ENCODE results near the gene HIC1.
"Not testable (repeated sequence)": the region's sequence is repeated elsewhere in the genome, so short reads cannot be mapped to it uniquely, and the experiment has no call there.

Gene HIC1, protein sequence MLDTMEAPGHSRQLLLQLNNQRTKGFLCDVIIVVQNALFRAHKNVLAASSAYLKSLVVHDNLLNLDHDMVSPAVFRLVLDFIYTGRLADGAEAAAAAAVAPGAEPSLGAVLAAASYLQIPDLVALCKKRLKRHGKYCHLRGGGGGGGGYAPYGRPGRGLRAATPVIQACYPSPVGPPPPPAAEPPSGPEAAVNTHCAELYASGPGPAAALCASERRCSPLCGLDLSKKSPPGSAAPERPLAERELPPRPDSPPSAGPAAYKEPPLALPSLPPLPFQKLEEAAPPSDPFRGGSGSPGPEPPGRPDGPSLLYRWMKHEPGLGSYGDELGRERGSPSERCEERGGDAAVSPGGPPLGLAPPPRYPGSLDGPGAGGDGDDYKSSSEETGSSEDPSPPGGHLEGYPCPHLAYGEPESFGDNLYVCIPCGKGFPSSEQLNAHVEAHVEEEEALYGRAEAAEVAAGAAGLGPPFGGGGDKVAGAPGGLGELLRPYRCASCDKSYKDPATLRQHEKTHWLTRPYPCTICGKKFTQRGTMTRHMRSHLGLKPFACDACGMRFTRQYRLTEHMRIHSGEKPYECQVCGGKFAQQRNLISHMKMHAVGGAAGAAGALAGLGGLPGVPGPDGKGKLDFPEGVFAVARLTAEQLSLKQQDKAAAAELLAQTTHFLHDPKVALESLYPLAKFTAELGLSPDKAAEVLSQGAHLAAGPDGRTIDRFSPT

DNA sequence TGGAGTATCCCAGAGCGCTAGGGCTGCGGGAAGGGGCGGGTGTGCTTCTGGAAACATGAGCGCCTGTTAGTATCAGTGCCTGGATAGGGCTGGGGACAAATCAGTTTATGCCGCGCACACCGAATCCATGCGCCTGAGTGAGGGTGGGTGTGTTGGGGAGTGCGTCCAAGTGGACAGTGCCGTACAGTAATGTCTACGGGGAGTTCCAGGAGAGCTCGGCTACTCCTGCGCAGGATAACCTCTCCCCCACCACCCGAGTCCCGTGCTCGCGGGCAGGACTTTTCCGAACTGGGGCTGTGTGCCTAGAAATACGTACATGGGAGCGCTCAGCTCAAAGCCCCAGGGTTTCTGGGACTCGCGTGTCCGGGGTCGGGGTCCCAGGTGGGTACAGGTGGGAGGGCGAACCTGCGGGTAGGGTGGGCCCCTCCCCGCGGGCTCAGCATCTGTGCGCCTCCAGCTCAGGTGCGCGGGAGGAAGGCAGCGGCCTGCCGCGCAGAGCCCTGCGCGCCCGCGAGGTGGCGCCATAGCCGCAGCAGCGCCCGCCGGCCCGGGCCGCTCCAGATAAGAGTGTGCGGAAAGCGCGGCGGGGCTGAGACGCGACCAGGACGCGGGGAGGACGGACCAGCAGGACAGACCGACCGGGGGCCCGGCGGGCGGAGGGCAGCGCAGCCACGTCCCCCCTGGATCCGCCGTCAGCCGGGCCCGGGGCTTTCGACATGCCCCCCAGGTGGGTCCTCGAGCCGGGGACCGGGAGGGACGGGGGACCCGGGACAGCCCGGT lies at the start of gene HIC1:
HIC1 (plus strand) TSS at position 592 of the 780 bp plus-strand sequence. CDS start 1,588 bp downstream, outside the sequence.
- peak; percentile 84 for DNase-seq

- no peak for DNase-seq
Observed at GRCh38 chr17:2008332-2009126, 46.4 kb upstream of the HIC1 start.

GRCh38 chr17:2009737-2010136 lies 45.2 kb upstream of the HIC1 start:
- no peak for DNase-seq

GRCh38 chr17:2011411-2012371 lies 43.2 kb upstream of the HIC1 start:
- DNase-seq = no peak

GRCh38 chr17:2012499-2012898 lies 42.4 kb upstream of the HIC1 start:
- no peak for DNase-seq

DNA sequence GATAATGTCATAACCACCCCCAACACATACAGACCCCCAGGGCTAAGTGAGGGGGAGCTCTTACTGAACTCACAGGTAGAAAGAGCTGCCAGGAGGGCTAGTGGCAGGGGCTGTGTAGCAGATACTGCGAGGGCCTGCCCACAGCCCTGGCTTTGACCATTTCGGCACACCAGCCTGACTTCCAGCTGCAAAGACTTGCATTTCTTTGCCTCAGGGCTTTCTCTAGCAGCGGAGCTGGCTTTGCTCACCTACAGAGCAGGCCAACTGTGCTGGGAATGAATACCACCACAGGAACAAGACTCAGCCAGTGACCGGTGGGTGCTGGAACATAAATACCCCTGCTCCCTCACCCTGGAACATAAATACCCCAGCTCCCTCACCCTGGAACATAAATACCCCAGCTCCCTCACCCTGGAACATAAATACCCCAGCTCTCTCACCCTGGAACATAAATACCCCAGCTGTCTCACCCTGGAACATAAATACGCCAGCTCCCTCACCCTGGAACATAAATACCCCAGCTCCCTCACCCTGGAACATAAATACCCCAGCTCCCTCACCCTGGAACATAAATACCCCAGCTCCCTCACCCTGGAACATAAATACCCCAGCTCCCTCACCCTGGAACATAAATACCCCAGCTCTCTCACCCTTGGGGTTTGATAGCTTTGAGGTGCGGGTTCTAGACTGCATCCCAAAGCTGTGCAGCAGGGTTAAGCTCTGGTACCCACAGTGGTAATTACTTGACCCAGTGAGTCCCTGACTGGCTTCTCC lies 41.5 kb upstream of the HIC1 start:
- not testable (repeated sequence) for DNase-seq

DNA sequence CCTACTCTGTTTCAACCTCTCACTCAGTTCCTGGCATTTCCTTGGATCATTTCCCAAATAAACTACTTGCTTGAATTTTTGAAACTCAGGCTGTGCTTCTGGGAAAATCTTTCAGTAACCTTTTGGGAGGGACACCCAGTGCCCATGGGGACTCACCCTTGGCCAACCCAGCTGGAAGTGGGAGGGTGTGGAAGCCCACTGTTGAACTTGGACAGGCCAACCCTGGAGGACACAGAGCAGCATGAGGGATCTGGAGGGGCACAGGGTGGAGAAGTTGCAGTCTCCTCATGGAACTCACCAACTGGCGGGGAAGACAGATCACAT lies 40.9 kb upstream of the HIC1 start:
- no peak for DNase-seq

DNA sequence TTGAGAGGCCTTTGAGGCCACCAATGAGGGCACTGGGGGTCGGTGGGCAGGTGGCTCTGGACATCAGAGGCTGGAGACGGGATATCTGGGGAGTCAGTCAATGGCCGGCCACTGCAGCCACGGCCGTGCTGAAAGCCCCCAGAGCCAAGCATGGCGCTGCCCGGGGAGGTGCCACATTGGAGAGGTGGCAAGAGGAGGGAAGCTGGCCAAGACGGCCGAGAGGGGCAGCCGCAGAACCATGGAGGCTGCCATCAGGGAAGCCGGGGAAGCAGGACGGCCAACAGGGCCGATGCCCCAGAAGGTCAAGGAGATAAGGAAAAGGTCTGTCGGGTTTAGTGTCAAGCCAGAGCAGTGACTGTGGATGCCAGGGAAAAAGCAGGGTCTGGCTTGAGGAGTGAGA lies 39.6 kb upstream of the HIC1 start:
- no peak for DNase-seq

DNA sequence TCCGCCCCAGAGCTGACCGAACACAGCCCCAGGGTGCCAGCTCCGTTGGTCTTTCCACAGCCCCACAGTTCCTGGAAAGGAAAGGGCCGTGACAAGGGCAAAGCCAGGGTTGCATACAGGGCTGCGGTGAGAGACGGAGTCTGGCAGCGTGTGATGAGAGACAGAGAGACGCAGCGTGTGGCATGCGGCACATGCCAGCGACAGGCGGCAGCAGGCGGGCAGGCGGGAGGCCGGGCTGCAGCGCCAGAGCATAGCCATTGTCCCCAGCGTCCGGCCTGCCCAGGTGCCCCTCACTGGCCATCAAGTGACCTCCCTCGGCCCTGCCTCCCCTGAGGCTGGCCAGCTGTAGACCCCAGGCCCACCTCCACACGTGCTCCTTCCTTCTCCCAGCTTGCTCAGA lies 38.4 kb upstream of the HIC1 start:
- DNase-seq = no peak

DNA sequence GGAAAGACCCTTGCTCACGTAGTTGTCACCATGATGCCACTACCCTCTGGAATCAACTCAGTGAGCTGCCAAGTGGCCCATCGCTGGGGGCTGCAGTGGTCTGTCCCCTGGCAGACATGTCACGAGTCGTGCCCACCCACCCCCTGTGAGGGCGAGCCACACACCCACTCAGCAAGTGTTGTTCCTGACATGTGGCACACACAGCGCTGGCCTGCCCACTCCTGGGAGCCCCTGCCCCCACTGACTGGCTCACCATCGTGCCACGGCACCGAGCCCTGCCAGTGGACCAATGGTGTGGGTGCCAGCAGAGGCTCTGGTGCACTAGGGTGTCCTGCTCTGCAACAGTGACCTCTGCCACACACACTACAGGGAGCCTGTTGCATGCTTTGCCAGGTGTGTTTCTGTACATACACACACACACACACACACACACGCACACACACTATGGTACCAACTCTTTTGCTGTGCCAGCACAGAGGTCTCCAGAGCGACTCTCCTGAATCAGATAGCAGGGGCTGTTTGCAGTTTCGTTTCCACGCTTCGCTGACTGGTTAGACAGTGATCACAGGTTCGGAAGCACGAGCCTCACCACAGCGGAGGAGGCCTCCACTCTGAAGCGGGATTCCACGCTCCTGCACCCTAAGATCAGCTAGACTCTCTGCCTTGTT lies 37.5 kb upstream of the HIC1 start:
- no peak for DNase-seq

DNA sequence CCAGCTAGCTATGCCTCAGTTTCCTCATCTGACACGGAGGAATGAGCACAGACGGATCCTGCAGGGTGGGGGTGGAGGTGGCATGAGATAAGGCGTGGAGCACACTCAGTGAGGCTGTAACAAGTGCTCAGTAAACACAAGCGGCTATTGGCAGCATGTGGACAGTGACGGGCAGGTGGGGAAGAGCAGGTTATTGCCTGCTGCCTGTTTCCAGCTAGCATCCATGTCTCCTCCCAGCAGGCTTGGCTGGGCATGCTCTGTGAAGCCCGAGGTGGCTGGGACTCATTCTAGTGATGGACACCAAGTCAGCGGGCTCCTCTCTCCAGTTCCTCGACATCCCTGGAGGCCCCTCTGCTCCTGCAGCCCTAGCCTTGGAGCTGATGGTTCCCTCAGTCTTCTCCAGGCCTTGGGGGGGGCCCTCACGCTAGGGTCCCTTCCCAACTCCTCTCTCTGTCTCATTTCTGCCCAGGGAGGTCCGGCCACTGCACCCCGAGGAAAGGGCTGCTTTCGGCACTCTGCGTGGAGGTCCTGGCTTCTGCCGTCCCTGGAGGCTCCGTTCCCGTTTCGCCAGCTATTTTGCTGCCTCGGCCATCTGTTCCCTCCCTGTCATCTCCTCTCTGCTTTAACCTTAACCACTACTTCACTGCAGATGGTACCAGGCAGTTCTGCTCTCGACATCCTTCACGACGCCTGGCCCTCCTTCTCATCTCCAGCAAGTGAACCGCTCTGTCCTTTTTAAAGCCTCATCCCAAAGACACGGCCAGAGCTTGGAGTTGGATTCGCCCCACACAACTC lies 36.0 kb upstream of the HIC1 start:
- no peak for DNase-seq

DNA sequence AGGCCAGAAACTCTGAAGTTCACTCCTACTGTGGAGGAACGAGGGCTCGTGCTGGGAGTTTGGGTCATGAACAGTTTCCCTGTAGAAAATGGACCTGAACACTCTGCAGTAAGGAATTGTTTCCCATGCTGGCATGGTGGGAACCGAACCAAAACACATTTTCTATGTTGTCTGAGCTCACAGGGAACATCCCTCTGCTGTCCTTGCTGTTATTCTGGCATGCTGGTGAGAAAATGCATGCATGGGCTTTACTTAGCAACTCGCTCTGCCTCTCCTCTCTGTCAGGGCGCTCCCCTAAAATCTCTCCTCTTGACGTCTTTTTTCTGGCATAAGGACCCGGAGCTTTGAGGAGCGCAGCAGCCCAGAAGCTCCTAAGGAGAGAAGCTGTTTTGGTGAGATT lies 35.2 kb upstream of the HIC1 start:
- no peak for DNase-seq

- DNase-seq = no peak
Observed at GRCh38 chr17:2020721-2021120, 34.2 kb upstream of the HIC1 start.

DNA sequence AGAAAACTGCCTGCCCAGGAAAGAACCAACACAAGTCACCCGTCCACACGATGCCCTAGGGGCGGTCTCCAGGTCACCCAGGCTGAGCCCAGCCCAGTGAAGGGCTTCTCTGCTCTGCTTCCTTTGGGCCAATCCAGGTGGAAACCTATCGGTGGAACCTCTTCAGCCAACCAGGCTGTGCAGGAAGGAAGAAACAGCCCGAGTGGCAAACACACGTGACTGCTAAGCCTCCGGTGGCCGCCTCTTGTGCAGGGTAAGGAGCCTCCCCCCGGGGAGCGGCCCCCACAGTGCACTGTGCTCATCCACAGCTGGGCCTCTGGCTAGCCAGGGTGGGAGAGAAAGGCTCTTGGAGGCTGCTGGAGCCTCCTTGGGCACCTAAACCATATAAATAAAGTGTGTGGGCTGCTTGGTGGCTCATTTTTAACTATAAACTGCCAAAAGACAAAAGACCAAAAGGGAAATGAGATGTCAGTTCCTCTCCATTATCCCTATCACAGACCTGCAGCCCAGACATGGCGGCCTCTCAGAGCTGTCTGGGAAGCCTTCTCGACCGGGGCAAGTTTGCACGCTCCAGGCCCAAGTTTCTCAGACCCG lies 32.2 kb upstream of the HIC1 start:
- no peak for DNase-seq

DNA sequence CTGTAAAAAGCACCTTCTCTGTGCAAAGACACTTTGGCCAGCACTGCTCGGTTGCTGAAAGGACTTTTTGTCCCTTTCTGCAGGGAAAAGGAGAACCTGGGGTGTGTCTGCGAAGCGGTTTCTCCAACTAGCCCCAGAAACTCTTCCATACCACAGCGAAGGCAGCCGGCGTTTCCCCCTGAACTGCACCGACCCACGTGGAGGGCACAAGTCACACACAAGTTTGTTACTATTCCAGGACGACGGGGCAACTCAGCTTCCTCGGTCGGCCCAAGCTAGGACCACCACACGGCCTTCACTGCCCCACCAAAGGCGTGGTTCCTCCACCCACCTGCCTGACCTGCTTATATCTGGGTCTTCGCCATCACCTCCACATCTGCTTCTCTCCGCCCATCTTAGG lies 31.6 kb upstream of the HIC1 start:
- DNase-seq = no peak

DNA sequence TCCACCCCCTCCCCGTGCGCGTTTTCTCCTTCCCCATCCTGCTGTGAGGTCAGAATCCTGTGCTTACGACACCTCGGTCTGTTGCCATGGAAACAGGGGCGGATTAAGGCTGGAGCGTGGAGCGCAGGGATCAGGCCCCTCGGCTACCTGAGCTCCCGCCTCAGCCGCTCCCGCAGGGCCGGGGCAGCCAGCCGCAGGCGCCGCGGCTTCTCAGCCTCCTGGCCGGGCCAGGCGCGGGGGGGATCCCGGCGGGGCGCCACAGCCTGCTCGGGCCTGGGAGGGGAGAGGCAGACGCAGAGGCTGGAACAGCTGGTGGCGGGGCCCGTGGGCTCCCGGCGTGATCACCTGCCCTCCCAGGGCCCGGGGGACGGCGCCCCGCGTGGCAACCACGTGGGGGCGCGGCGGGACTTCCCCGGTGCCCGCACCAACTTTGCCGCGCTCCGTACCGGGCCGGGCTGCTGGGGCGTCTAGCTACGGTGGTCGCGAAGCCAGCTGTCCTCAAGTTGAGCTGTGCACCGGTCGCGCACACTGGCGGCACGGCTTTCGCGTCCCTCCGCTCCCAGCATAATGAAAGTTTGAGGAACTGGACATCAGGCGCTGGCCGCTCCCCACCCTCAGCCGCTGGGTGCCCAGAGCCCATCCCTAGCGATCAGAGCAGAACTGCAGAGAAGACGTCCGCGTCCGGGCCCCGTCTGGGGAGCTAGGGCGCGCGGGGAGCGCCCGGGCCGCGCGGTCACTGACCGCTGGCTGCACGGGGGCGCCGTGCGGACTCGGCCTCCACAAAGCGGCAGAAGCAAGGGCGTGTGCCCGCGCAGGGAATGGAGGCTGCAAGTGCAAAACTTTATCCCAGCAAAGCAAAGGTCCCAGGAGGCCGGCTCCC lies 31.0 kb upstream of the HIC1 start:
- DNase-seq = peak; percentile 54

DNA sequence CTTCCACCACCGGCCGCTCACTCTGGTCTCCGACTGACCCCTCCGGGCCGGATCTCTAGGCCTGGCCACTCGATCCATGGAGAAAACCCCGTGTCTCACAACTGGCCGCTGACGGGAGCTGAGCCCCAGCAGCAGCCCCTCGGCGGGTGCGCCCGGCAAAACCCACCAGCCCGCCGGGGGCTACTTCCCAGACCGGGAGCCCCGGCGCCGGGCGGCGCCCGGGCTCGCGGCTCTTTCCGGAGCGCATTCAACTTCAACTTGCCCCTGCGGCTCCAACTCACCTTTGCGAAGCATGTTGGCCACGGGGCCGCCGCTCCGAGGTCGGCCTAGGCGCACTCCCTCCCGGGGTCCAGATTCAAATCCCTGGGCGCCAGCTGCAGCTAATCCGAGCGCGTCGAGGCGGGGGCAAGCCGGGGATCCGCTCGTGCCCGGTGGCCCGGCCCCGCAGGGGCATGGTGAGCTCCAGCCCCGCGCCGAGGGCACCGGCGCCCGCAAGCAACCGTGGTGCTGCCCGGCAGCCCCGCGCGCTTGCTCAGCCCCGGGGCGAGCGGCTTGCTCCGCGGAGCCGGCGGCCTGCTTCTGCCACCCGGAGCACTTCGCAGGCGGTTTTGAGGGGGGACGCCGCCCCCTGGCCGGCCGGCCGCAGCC lies 30.2 kb upstream of the HIC1 start:
- DNase-seq = no peak

Data from activated naive CD4-positive, alpha-beta T cell treated with anti-CD3 and anti-CD28 coated beads, Interleukin-2, amount 50 U/mL, for 16 hours (primary cell).